Activated CD4-positive, alpha-beta T cell treated with anti-CD3 and anti-CD28 coated beads, Interleukin-2, amount 50 U/mL, for 48 hours (primary cell): ENCODE measurements around the gene KAT8.
"Not testable (repeated sequence)": the region's sequence is repeated elsewhere in the genome, so short reads cannot be mapped to it uniquely, and the experiment has no call there.

Experiments used
- DNase-seq, 2 experiments: peaks; one replicate each; pipeline ENCODE4 v3.0.0-alpha.2; 2020

KAT8 gene

GRCh38 chr16:31083981-31084380 is 33.5 kb upstream of the KAT8 start:
- no peak for DNase-seq

- DNase-seq, result no peak
Measured at GRCh38 chr16:31084584-31085302, 32.7 kb upstream of the KAT8 start.

- no peak for DNase-seq
Measured at GRCh38 chr16:31085411-31085810, 32.1 kb upstream of the KAT8 start.

- DNase-seq, result no peak
Measured at GRCh38 chr16:31085873-31086628, 31.4 kb upstream of the KAT8 start.

- DNase-seq, result no peak
Measured at GRCh38 chr16:31086629-31086906, 30.9 kb upstream of the KAT8 start.

- no peak for DNase-seq
Measured at GRCh38 chr16:31087481-31087880, 30.0 kb upstream of the KAT8 start.

GRCh38 chr16:31087971-31088370 is 29.5 kb upstream of the KAT8 start:
- no peak for DNase-seq

- no peak for DNase-seq
Measured at GRCh38 chr16:31088459-31089183, 28.8 kb upstream of the KAT8 start, which contains the start of gene PRSS53. TSS of gene PRSS53 (minus strand) at chr16:31088943. CDS start at chr16:31088809, 134 bp downstream.

- no peak for DNase-seq
Measured at GRCh38 chr16:31089199-31089598, 28.3 kb upstream of the KAT8 start.

GRCh38 chr16:31090540-31090939 is 26.9 kb upstream of the KAT8 start:
- DNase-seq, result no peak

GRCh38 chr16:31092330-31092729 is 25.1 kb upstream of the KAT8 start:
- no peak for DNase-seq

GRCh38 chr16:31093132-31093703 is 24.2 kb upstream of the KAT8 start:
- no peak for DNase-seq

GRCh38 chr16:31094088-31094423 is 23.4 kb upstream of the KAT8 start:
- DNase-seq, result no peak

- peak; percentile 92 to 95 for DNase-seq
Measured at GRCh38 chr16:31094424-31095120, 22.9 kb upstream of the KAT8 start, which contains the start of gene VKORC1. TSS of gene VKORC1 (minus strand) at chr16:31094797. CDS start at chr16:31094729, 68 bp downstream.

GRCh38 chr16:31099860-31100638 is 17.4 kb upstream of the KAT8 start:
- no peak for DNase-seq

- DNase-seq, result not testable (repeated sequence)
Measured at GRCh38 chr16:31100876-31101641, 16.4 kb upstream of the KAT8 start.

- DNase-seq, result peak; percentile 90 to 91
Measured at GRCh38 chr16:31105677-31106213, 11.7 kb upstream of the KAT8 start.

GRCh38 chr16:31106509-31107464 is 10.7 kb upstream of the KAT8 start:
- no peak for DNase-seq

GRCh38 chr16:31107465-31107867 is 10.0 kb upstream of the KAT8 start:
- DNase-seq, result peak; percentile 56 to 70
